ENCODE results near the gene HERC6.
"Not testable (repeated sequence)": the region's sequence is repeated elsewhere in the genome, so short reads cannot be mapped to it uniquely, and the experiment has no call there.

Gene HERC6

DNA sequence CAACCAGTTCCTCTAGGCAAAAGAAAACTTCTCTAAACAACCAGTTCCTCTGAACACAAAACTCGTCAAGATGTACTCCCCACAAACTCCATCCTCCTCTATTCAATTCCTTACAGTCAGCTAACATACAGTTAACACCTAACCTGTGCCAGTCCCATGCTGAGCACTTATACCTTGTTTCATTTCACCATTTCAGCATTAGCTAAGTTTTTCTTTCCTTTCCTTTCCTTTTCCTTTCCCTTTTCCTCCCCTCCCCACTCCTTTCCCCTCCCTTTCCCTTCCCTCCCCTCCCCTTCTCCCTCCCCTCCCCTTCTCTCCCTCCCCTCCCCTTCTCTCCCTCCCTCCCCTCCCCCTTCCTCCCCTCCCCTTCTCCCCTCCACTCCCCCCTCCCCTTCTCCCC lies 13.1 kb downstream of the HERC6 start:
- DNase-seq: no peak

DNA sequence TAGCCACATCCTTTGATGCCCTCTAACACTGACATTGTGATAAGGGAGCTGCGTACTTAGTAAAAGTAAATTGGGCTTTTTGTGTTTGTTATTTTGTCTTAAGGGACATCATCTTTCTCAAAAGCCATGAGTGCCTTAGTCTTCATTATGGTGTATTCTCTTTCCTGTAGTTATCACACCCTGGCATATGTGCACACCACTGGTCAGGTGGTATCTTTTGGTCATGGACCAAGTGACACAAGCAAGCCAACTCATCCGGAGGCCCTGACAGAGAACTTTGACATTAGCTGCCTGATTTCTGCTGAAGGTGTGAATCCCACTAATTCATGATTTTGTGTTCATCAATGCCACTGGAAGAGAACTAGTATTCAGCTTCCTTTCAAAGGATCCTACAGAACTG lies 18.0 kb downstream of the HERC6 start:
- no peak for DNase-seq

DNA sequence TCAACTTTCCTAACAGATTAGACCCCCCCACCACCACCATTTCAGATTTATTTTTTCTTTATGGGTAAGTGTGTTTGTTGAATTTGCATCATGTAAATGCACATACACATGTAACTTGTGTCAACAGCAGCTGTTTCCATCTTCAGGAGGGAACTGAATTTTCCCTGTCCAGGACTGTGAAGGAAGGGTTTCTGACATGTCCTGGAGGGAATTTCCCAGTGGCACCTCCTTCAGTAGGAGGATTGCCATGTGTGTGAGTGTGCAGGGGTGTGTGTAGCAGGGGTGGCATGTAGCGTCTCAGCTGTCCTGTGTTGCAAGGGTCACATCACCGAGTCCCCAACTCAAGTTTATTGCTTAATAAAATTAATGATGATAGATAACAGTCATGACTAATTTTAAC lies 19.7 kb downstream of the HERC6 start:
- DNase-seq: no peak

DNA sequence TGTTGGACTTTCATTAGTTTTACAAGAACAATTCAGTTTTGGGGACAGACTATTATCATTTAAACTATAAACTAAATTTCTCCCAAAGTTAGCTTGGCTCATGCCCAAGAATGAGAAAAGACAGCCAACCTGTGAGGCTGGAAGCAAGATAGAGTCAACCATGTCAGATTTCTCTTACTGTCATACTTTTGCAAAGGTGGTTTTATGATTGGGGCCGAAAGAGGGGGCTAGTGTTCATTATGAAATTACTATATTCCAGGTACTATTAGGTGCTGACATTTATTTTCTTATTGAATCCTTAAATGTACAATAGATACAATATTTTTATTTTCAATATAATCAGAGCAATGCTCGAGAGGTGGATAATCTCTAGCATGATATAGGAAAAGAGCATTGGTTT lies 30.6 kb downstream of the HERC6 start:
- no peak for DNase-seq

DNA sequence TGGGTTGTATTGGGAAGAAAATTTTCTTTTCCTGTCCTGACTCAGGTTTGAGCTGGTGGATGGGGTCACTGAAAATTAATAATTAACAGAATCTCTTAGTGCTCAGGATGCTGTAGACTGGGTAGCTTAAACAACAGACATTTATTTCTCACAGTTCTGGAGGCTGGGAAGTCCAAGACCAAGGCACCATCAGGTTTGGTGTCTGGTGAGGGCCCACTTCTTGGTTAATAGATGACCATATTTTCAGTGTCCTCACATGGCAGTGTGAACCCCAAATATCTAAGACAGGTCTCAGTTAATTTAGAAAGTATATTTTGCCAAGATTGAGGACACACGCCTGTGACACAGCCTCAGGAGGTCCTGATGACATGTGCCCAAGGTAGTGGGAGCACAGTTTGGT lies 31.1 kb downstream of the HERC6 start:
- no peak for DNase-seq

DNA sequence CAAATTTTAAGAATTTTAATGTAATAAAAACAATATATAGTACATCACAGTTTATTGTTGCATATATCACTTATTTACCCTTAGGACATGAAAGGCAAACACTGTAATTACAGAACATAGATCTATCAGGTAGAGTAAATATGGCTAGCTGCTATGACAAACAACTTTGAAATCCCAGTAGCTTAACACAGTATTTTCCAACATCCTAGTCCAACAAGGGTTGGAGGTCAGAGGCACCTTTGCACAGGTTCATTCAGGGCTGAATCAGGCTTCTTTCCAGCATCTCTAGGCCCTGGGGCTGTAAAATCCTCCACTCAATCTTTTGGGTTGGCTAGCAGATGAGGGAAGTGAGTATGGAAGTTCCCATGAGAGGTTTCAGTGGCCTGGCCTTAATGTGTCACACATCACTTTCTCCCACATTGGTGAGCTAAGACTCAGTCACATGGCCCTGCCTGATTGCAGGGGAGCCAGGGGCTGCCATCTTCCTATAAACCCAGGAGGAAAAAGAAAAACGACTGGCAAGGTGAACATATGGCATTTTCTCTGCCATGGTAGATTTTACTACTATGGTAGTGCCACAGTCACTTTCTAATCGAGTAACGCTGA lies 32.9 kb downstream of the HERC6 start:
- no peak for DNase-seq

DNA sequence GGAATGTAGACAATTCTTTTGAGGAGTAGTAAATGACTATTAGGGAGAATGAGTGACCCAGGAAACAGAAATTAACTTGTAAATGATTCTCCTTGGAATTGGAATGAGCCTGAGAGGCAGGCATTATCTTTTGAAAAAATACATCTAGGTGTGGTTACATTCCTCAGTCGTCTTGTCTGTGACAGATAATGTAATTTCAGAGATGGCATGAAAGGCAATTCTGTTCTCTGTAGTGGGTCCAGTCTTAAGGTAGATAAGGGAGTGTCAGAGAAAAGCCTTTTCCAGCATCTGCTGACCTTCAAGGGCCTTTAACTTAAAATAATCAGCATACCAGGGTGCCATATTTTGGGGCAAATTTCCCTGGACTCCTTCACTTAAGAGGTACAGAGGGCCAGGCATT lies 35.1 kb downstream of the HERC6 start:
- no peak for DNase-seq

DNA sequence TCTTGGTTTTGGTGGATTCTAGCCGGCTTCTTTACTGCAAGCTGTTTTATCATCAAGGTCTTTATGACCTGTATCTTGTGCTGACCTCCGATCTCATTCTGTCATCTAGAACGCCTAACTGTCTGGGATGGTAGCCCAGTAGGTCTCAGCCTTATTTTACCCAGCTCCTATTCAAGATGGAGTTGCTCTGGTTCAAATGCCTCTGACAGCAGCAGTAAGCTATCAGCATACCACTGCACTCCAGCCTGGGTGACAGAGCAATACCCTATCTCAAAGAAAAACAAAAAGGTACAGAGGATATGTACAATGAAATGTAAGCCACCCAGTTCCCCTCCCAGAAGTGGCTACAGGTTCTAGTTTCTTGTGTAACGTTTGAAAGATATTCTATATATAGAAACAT lies 36.1 kb downstream of the HERC6 start:
- no peak for DNase-seq

DNA sequence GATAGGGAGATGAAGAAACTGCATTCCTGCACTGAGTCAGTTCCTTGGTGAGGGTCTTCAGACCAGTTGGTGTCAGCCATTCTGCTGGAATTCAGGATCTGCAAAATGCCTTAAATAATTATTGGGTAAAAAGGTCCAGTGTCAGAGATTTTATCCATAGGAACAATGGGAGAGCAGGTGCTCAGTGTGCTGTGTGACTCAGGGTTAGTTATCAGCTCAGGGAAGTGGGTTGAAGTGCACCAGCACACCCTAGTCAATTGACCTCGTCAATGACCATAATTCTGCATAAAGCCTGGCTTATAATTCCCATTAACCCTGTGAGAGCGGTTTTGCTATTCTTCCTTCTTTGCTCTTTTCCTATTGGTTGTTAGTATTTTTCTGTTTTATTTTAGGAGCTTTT lies 37.3 kb downstream of the HERC6 start:
- no peak for DNase-seq

DNA sequence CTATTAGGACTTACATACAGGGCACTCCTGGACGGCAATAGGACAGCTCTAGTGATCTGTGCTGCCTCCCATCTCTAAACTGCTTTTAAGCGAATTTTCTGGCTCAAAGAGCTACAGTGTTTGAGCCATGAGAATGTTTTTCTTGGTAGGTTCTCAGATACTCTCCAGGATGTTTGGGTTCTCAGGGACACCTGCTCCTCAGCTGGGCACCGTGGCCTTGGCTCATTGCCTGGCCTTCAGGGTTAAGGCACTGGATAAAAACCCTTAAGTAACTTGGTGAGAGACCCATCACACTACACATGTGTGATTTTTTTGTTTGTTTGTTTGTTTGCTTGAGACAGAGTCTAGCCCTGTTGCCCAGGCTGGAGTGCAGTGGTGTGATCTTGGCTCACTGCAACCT lies 39.8 kb downstream of the HERC6 start:
- DNase-seq: no peak

DNA sequence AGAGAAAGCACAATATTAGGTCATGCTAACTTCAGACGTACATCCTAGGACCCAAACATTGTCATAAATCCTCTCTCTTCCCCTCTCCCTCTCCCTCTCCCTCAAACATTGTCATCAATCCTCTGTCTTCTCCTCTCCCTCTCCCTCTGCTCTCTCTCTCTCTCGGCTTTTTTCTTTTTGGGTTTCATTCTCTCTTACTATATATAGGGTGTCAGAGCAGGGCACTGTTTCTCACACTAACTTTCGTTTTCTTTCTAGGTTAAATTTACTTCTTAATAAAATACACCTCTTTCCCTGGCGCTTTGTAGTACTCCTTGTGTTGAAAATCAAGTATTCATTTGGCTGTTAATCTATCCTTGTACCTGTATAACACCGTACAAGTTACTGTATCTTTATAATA lies 41.2 kb downstream of the HERC6 start:
- DNase-seq: no peak

DNA sequence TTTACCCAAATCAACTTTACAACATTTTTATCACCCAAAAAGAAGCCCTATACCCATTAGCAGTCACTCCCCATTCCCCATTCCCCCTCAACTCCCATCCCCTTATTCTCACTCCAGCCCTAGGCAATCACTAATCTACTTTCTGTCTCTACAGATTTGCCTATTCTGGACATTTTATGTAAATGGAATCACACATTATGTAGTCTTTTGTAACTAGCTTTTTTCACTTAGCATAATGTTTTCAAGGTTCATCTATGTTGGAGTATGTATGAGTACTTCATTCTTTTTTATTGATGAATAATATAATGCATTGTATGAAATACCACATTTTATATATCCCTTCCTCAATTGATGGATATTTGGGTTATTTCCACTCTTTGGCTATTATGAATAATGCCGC lies 42.2 kb downstream of the HERC6 start:
- no peak for DNase-seq

DNA sequence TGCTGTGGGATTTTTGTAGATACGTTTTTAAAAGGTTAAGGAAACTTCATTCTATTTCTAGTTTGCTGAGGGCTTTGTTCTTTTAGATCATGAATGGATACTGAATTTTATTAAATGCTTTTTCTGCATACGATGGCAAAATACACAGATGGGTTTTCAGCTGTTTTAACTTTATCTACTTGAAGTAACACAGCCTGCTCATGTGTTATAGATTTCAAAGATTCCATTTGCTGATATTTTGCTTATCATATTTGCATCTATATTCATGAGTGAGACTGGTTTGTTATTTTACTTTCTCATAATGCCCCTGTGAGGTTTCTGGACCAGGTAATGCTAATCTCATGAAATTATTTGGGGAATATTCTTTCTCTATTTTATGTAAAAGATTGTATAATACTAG lies 43.8 kb downstream of the HERC6 start:
- no peak for DNase-seq

DNA sequence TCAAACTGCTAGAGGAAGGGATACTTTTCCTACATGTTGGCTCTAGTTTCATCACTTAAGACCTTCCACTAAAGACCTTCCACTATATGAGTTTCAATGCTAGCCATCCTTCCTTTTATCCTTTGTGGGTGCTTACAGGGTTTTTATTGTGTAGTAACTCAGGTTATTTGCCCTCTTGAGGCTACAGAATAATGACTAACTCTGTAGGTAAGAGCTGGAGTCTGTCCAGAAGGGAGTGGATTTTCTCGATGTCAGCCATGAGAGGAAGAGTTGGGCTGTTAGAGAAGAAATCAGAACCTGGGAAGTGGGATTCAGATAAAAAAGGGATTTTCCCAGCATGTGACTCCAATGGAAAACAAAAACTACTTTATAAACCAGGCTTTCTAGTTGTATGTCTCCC lies 50.7 kb downstream of the HERC6 start:
- no peak for DNase-seq

DNA sequence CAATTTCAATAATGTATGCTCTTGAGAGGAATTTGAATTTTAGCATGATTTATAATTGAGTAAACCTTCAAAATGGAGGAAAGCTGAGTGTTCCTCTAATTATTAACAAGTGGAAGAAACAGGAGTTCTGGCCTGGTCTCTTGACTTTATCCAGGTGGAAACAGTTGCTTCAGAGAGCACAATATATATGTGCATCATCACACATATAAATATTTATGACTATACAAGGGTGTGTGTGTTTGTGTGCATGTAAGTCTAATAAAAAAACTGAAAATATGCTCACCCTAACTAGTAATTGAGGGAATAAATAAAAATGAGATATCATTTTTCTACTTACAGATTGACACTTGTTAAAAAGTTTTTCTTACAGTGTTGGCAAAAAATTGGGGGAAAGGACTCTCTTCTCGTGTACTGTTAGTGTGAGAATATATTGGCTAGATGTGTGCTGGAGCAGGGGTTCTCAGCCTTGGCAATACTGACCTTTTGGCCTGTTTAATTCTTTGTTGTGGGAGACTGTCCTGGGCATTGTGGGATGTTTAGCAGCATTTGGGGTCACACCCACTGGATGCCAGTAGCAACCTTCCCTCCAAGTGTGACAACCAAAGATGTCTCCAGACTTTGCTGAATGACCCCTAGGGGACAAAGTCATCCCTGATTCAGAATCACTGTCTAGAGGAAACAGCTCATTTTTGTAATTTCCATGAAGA lies 57.5 kb downstream of the HERC6 start:
- DNase-seq: no peak

DNA sequence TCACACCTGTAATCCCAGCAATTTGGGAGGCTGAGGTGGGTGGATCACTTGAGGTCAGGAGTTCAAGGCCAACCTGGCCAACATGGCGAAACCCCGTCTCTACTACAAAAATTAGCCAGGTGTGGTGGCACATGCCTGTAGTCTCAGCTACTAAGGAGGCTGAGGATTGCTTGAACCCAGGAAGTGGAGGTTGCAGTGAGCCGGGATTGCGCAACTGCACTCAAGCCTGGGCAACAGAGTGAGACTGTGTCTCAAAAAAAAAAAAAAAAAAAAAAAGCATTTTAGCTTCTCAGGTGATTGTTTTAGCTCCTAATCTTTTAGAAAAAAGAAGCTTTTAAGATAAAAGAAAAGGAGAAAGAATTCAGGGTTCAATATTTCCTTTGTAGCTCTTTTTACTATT lies 59.2 kb downstream of the HERC6 start:
- DNase-seq: not testable (repeated sequence)

DNA sequence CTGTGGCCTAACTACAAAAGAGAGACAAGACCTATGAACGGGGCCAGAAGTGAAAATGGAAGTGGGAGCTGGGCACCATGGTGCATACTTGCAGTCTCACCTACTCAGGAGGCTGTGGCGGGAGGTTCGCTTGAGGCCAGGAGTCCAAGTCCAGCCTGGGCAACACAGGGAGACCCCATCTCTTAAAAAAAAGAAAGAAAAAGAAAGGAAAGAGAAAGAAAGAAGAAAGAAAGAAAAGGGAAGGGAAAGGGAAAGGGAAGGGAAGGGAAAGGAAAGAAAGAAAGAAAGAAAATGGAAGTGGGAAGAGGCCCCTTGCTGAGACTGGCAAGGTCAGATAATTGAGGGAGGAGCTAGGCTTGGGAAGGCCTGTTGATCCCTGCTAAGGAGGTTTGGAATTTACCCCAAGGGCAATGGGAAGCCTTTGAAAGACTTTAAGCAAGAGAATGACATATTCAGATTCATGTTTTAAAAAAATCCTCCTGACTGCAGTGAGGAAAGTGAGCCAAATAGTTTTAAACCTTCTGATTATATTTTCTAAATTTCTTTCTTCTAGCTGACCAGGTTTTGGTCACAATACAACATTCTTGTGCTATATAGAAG lies 60.6 kb downstream of the HERC6 start:
- no peak for DNase-seq

DNA sequence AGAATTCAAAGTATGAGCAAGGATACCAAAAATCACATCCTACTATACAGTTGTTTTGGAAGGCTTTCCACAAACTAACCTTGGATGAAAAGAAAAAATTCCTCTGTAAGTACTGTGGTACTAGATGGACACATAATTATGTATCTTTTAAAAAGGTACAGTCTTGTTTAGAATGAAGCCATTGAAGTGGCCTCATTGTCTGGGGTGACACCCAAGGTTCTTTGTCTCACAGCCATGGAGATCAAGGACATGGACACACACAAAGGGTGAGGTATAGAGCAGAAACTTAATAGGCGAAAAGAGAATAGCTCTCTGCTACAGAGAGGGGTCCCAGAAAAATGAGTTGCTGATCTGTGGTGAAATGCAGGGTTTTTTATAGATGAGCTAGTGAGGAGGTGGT lies 61.5 kb downstream of the HERC6 start:
- DNase-seq: no peak

DNA sequence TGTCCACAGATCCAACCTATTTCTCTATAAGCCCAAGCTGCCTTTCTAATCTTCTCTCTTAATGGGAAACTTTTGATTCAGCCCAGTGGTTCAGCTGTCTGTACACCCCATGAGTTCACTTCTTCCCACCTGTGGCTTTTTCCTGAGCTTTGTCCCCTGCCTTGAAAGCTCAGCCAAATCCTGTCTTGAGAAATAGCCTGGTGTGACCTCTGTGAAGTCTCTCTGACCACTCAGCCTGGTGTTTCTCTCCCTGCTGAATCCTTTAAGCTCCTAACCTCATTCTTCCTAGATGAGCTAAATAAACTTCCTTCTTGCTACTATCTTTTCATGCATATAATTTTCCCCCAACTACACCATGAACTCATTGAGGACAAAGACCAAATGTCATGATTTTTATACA lies 63.0 kb downstream of the HERC6 start:
- no peak for DNase-seq

DNA sequence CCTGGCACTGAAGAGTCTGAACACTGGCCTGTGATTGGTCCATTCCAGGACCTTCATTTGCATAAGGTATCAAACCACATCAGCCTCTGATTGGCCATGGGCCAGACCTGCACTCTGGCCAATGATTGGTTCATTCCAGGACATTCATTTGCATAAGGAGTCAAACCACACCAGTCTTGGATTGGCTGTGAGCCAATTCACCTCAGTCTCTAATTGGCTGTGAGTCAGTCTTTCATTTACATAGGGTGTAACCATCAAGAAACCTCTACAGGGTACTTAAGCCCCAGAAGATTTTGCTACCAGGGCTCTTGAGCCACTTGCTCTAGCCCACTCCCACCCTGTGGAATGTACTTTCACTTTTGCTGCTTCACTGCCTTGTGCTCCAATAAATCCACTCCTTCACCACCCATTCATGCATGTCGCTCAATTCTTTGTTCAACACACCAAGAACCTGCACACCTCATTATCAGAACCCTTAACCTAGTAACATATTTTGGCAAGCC lies 64.1 kb downstream of the HERC6 start:
- DNase-seq: no peak

DNA sequence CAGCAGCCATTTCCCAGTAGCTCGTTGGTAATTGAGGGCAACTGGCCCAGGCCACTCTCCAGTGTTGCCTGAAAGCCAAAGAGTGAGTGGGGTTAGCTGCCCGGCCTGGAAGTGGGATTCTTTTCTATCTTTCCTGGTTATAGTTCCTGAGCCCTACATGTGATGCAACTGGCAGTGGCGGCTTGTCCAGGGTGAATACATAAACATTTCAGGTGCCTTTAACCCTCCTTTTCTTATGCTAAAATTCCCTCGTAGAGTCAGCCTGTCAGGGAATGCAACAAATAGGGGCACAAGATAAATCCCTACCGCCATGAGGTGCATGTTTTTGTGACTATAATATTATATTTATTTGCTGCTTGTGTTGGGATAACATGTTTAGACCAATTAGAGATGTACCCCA lies 64.8 kb downstream of the HERC6 start:
- DNase-seq: no peak

DNA sequence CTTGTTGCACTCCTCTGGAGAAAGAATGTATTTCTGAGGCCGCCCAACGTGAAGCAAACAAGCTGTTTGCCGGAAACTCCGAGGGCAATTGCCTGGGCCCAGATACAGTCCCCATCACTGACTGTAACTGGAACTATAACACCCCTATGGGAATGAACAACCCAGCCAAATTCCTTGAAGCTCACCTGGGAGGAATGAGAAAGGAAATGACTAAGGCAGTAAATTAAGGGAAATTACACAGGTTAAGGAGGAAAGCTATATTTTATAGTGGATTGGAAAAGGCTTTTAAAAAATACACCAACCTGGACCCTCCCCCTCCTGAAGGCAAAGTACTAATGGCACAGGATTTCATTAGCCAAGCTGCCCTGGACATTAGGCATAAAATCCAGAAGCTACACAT lies 66.6 kb downstream of the HERC6 start:
- DNase-seq: no peak

DNA sequence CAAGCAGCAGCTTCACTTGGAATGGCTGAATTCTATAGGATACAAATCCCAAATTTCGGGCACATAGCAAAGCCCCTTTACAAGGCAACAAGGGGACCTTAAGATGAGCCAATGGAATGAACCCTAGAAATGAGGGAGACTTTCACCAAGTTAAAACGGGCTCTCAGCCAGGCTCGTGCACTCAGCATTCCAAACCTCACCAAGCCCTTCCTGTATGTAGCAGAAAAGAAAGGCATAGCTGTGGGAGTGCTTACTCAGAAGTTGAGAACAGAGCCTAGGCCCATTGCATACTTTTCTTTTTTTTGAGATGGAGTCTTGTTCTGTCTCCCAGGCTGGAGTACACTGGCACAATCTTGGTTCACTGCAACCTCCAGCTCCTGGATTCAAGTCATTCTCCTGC lies 67.5 kb downstream of the HERC6 start:
- DNase-seq: no peak

DNA sequence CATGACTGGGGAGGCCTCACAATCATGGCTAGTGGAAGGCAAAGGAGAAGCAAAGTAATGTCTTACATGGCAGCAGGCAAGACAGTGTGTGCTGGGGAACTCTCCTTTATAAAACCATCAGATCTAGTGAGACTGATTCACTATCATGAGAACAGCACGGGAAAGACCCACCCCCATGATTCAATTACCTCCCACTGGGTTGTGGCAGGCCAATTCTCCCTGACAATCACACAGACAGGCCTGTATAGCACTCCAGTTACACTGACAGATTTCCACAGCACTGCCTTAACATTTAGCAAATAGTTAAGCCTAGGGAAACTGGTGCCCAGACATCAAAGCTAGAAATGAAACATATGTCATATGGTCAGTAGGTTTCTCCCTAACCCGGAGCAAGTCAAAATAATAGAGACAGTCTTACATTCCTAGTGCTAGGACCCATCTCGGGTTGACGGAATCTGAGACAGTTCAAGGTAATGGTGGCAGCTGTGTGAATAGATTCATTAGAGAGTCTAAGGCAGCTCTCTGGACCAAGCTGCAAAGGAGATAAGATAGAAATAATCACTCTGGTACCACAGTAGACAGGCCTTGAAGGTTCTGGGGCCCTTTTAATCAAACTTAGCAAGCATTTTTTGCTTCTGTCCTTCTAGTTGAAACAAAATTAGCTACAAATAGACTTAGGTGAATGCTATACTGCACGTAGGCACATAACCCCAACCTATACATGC lies 68.9 kb downstream of the HERC6 start:
- no peak for DNase-seq
